Measurements from ENCODE around the gene KIF25.

DNA sequence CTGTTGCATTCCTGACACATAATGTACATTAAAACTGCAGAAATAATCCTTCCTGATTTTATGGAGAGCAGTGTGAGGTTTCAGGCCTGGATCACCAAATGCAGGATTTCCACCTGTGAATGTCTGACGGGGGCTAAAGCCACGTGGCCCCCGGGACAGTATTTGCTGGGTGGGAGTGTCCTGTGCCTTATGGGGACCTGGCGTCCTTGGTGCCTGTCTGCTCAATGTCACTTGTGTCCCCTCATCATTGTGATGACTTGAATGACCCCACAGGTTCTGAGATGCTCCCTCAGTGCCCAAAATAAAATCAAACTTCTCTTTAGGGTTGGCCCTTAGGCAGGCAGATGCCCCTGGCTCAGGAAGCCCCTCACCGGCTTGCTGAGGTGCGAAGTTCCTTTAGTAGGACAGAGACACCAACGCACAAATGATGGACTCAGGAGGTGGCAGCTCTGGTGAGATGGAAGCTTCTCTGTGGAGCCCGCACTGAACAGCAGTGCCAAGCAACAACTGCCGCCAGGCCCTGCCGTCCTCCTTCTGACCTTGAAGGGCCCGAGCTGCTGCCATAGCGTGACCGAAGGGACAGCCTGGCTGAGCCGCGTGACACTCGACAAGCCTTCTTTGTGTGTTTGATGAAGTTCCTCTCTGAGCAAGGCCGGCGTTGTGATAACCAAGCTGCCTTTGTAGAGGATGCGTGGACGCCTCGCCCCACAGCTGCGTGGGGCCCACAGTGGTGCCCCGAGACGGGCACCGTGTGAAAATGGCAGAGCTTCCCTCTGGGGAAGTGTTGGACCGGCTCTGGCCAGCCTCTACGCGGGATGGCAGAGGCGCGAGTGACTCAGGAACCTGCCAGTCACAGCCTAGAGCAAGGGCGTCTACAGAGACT is 50.6 kb downstream of the KIF25 start:
- TF ChIP-seq CTCF (IDR thresholded peaks at IDR 0.05) (no peak), POLR2A (IDR thresholded peaks at IDR 0.05) (no peak)
